HepG2 (cell line): ENCODE results near the gene SCP2D1. TPM values are rescaled to one million over a fixed set of nuclear protein-coding genes. Genes with fewer than 3 reads are reported as not detected.

ENCODE experiments used
- ARID2 ChIP-seq: sonication (generic); formaldehyde crosslinking; IDR thresholded peaks from 2 replicates; pipeline ENCODE4 v1.8.1; 2022; ENCODE audit warnings: mild to moderate bottlenecking, missing genetic modification reagents, borderline replicate concordance
- FLYWCH1 ChIP-seq: sonication (generic); formaldehyde crosslinking; IDR thresholded peaks from 2 replicates; pipeline ENCODE4 v1.8.1; 2023; ENCODE audit warnings: mild to moderate bottlenecking, missing genetic modification reagents
- GABPB1 ChIP-seq: IDR thresholded peaks from 2 replicates; pipeline ENCODE4 v1.6.1; 2016; ENCODE audit warnings: mild to moderate bottlenecking, missing genetic modification reagents, moderate library complexity, missing compliant biosample characterization
- HDAC6 ChIP-seq: fragments of 200-600 bp; sonication (generic); IDR thresholded peaks from 2 replicates; pipeline ENCODE4 v1.7.0; 2017; ENCODE audit warnings: mild to moderate bottlenecking, antibody characterized with exemption, low read length, low read depth
- SIN3A ChIP-seq: IDR thresholded peaks from 2 replicates; pipeline ENCODE4 v1.6.1; 2011; ENCODE audit warnings: low read depth, mild to moderate bottlenecking, control low read depth, low read length, borderline replicate concordance
- SIN3B ChIP-seq: fragments of 150-350 bp; IDR thresholded peaks from 2 replicates; pipeline ENCODE4 v1.6.1; 2014; ENCODE audit warnings: low read length
- TGIF2 ChIP-seq: IDR thresholded peaks from 2 replicates; pipeline ENCODE4 v1.6.1; 2016; ENCODE audit warnings: control low read depth, missing compliant biosample characterization
- ZBTB1 ChIP-seq: sonication (generic); formaldehyde crosslinking; IDR thresholded peaks from 2 replicates; pipeline ENCODE4 v1.4.0; 2020; ENCODE audit warnings: missing genetic modification reagents, borderline replicate concordance
- ZNF121 ChIP-seq: sonication (generic); formaldehyde crosslinking; IDR thresholded peaks from 2 replicates; pipeline ENCODE4 v1.5.0; 2020; ENCODE audit warnings: mild to moderate bottlenecking, missing genetic modification reagents
- ZNF431 ChIP-seq: sonication (generic); formaldehyde crosslinking; IDR thresholded peaks from 2 replicates; pipeline ENCODE4 v1.9.0; 2022; ENCODE audit warnings: missing genetic modification reagents, low read depth, mild to moderate bottlenecking, borderline replicate concordance
- ZNF557 ChIP-seq: sonication (generic); formaldehyde crosslinking; IDR thresholded peaks from 2 replicates; pipeline ENCODE4 v1.4.0; 2020; ENCODE audit warnings: missing genetic modification reagents
- ZNF788 ChIP-seq: sonication (generic); formaldehyde crosslinking; IDR thresholded peaks from 2 replicates; pipeline ENCODE4 v1.5.0; 2020; ENCODE audit warnings: mild to moderate bottlenecking, missing genetic modification reagents, borderline replicate concordance
- polyA plus RNA-seq, 8 experiments: library from polyadenylated mRNA; depleted of rRNA in 3 of 8; stranded (reverse) in 7 of 8; unstranded in 1 of 8; fragments of >200 nt; fragmentation: Illumina TruSeq in 4 of 8; extraction: Trizol in 4 of 8; gene quantifications; 2 replicates each; pipeline versions ENCODE4 v1.2.1 to v1.2.3, GENCODE V29; 2011 to 2016; ENCODE audit warnings: low read depth in 4 of 8, missing spikeins in 1 of 8, mixed read lengths in 1 of 8; ENCODE audit not compliant: insufficient read depth in 1 of 8
- total RNA-seq, 5 experiments: library from RNA; depleted of rRNA; stranded (reverse); fragments of >200 nt; fragmentation: Illumina TruSeq; extraction: Trizol; gene quantifications; 2 replicates each; pipeline ENCODE4 v1.2.3, GENCODE V29; 2016; ENCODE audit warnings: low read depth in 1 of 5
- TF ChIP-seq, protein P1 (sequence below): sonication (generic); formaldehyde crosslinking; IDR thresholded peaks from 2 replicates; pipeline ENCODE4 v1.4.0; 2020; ENCODE audit warnings: mild to moderate bottlenecking, missing genetic modification reagents
- TF ChIP-seq, protein P2 (sequence below): IDR thresholded peaks from 2 replicates; pipeline ENCODE4 v1.6.1; 2016; ENCODE audit warnings: missing compliant biosample characterization, missing genetic modification reagents, borderline replicate concordance
- TF ChIP-seq, protein P3 (sequence below): fragments of 450-650 bp; IDR thresholded peaks from 2 replicates; pipeline ENCODE4 v1.6.1; 2016
- TF ChIP-seq, protein P4 (sequence below): IDR thresholded peaks from 2 replicates; pipeline ENCODE4 v1.6.1; 2012; ENCODE audit warnings: low read length, improper control_type of control experiment

SCP2D1 gene
- total and polyA plus RNA-seq, 2 of the 13 experiments (the other 11 are each of a cell fraction or from before 2014, with no cell fraction given), result not detected

DNA sequence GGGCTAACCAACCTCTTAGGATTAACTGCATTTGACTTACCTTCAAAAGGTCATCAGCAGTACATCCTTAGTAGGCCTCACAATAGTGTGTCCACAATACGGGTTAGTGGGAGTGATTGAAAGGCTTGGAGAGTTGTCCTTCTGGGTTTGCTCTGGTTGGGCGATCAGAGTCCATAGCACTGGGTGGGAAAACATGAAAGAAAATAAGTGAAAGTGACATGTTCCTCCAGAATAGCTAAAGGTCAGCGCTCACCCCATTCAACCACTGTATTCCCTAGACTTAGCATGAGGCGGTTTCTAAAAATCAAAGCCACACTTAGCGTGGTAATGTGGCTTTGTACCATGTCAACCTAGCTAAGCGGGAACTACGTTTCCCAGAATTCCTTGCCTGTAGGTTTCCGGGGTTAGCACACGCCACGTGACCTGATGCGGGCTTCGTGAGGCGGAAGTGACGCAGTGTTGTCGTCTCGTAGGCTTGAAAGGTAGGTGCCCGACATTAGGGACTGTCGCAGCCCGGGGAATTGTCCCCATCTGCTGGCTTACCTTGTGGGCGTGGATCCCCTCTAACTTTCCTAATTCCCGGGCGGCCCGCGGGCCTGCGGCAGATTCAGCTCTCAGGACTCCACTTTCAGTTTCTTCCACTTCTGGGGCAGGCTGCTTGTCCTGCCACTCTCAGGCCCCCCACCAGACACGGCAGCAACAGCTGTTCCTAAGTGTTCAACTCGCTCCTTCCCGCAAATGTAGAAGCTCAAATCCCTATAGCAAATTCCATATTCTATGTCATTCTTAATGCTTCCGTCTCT is 19.8 kb upstream of the SCP2D1 start (continued):
- TF ChIP-seq, protein P1, sequence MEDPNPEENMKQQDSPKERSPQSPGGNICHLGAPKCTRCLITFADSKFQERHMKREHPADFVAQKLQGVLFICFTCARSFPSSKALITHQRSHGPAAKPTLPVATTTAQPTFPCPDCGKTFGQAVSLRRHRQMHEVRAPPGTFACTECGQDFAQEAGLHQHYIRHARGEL (CRISPR knock-in tag), result peak; percentile 100
- no peak for TF ChIP-seq ZBTB1 (CRISPR knock-in tag)
- TF ChIP-seq ZNF121 (CRISPR knock-in tag), result no peak
- TF ChIP-seq, protein P2, sequence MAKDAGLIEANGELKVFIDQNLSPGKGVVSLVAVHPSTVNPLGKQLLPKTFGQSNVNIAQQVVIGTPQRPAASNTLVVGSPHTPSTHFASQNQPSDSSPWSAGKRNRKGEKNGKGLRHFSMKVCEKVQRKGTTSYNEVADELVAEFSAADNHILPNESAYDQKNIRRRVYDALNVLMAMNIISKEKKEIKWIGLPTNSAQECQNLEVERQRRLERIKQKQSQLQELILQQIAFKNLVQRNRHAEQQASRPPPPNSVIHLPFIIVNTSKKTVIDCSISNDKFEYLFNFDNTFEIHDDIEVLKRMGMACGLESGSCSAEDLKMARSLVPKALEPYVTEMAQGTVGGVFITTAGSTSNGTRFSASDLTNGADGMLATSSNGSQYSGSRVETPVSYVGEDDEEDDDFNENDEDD (CRISPR knock-in tag), result 0 out of 2 replicates have a peak, but pooled peaks have one; percentile 54
- no peak for TF ChIP-seq HDAC6
- no peak for TF ChIP-seq FLYWCH1 (CRISPR knock-in tag)
- 0 out of 2 replicates have a peak, but pooled peaks have one; percentile 42 for TF ChIP-seq SIN3A
- peak; percentile 94 for TF ChIP-seq ZNF557
- TF ChIP-seq TGIF2 (CRISPR knock-in tag), result peak; percentile 81
- TF ChIP-seq, protein P3, sequence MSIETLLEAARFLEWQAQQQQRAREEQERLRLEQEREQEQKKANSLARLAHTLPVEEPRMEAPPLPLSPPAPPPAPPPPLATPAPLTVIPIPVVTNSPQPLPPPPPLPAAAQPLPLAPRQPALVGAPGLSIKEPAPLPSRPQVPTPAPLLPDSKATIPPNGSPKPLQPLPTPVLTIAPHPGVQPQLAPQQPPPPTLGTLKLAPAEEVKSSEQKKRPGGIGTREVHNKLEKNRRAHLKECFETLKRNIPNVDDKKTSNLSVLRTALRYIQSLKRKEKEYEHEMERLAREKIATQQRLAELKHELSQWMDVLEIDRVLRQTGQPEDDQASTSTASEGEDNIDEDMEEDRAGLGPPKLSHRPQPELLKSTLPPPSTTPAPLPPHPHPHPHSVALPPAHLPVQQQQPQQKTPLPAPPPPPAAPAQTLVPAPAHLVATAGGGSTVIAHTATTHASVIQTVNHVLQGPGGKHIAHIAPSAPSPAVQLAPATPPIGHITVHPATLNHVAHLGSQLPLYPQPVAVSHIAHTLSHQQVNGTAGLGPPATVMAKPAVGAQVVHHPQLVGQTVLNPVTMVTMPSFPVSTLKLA, result 0 out of 2 replicates have a peak, but pooled peaks have one; percentile 23
- TF ChIP-seq ZNF788 (CRISPR knock-in tag), result peak; percentile 95
- peak; percentile 100 for TF ChIP-seq GABPB1 (CRISPR knock-in tag)
- TF ChIP-seq, protein P4, sequence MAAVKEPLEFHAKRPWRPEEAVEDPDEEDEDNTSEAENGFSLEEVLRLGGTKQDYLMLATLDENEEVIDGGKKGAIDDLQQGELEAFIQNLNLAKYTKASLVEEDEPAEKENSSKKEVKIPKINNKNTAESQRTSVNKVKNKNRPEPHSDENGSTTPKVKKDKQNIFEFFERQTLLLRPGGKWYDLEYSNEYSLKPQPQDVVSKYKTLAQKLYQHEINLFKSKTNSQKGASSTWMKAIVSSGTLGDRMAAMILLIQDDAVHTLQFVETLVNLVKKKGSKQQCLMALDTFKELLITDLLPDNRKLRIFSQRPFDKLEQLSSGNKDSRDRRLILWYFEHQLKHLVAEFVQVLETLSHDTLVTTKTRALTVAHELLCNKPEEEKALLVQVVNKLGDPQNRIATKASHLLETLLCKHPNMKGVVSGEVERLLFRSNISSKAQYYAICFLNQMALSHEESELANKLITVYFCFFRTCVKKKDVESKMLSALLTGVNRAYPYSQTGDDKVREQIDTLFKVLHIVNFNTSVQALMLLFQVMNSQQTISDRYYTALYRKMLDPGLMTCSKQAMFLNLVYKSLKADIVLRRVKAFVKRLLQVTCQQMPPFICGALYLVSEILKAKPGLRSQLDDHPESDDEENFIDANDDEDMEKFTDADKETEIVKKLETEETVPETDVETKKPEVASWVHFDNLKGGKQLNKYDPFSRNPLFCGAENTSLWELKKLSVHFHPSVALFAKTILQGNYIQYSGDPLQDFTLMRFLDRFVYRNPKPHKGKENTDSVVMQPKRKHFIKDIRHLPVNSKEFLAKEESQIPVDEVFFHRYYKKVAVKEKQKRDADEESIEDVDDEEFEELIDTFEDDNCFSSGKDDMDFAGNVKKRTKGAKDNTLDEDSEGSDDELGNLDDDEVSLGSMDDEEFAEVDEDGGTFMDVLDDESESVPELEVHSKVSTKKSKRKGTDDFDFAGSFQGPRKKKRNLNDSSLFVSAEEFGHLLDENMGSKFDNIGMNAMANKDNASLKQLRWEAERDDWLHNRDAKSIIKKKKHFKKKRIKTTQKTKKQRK, result no peak
- TF ChIP-seq ZNF431 (CRISPR knock-in tag), result peak; percentile 86; the same call in 1 of the 2 replicates
- TF ChIP-seq SIN3B, result peak; percentile 60; the same call in 1 of the 2 replicates
- no peak for TF ChIP-seq ARID2 (CRISPR knock-in tag)
